HTERT RPE-1 (cell line): ENCODE data around the gene HBD.

Experiments
- in situ Hi-C: fragments of 300-500 bp; cut with MboI; formaldehyde crosslinking; loops from 4 replicates; pipeline ENCODE4 v1.14.3; 2020; ENCODE audit warnings: low sequenced_read_pairs

The HBD gene

GRCh38 chr11:5235364-5236095 lies 1.2 kb upstream of the HBD start:
- in situ Hi-C loops: no loop called here

GRCh38 chr11:5233307-5233706 lies 976 bp downstream of the HBD start:
- in situ Hi-C loops: no loop called here

- in situ Hi-C loops: no loop called here
Observed at GRCh38 chr11:5232821-5233220, 1.5 kb downstream of the HBD start.

- in situ Hi-C loops: no loop called here
Observed at GRCh38 chr11:5232176-5232575, 2.1 kb downstream of the HBD start.

GRCh38 chr11:5231111-5231510 lies 3.2 kb downstream of the HBD start:
- in situ Hi-C loops: no loop called here

GRCh38 chr11:5230266-5230665 lies 4.0 kb downstream of the HBD start:
- in situ Hi-C loops: no loop called here

GRCh38 chr11:5229796-5230195 lies 4.5 kb downstream of the HBD start:
- in situ Hi-C loops: no loop called here

GRCh38 chr11:5229356-5229755 lies 4.9 kb downstream of the HBD start:
- in situ Hi-C loops: no loop called here

- in situ Hi-C loops: no loop called here
Observed at GRCh38 chr11:5228124-5228523, 6.2 kb downstream of the HBD start.

GRCh38 chr11:5227681-5228080 lies 6.6 kb downstream of the HBD start:
- in situ Hi-C loops: no loop called here

GRCh38 chr11:5226732-5227310 lies 7.5 kb downstream of the HBD start, which contains the start of gene HBB:
Gene HBB (minus strand): TSS chr11:5227071. CDS start chr11:5227021, 50 bp downstream.
- in situ Hi-C loops: no loop called here

- in situ Hi-C loops: no loop called here
Observed at GRCh38 chr11:5225480-5225871, 8.8 kb downstream of the HBD start.

- in situ Hi-C loops: no loop called here
Observed at GRCh38 chr11:5224538-5225479, 9.5 kb downstream of the HBD start.

GRCh38 chr11:5223686-5224085 lies 10.6 kb downstream of the HBD start:
- in situ Hi-C loops: no loop called here

- in situ Hi-C loops: no loop called here
Observed at GRCh38 chr11:5223146-5223545, 11.1 kb downstream of the HBD start.

GRCh38 chr11:5210376-5210885 lies 23.9 kb downstream of the HBD start:
- in situ Hi-C loops: no loop called here

GRCh38 chr11:5204787-5205186 lies 29.5 kb downstream of the HBD start:
- in situ Hi-C loops: no loop called here

- in situ Hi-C loops: no loop called here
Observed at GRCh38 chr11:5203366-5203765, 30.9 kb downstream of the HBD start.

GRCh38 chr11:5200582-5200981 lies 33.7 kb downstream of the HBD start, which contains the start of gene OR51V1:
Gene OR51V1 (minus strand): TSS chr11:5200682. CDS start chr11:5200682, 0 bp downstream.
- in situ Hi-C loops: no loop called here

- in situ Hi-C loops: no loop called here
Observed at GRCh38 chr11:5198285-5198684, 36.0 kb downstream of the HBD start.

GRCh38 chr11:5197536-5197935 lies 36.7 kb downstream of the HBD start:
- in situ Hi-C loops: no loop called here
